ENCODE data around the gene FAM221A.
"Not testable (repeated sequence)": the region's sequence is repeated elsewhere in the genome, so short reads cannot be mapped to it uniquely, and the experiment has no call there.

The FAM221A gene

GRCh38 chr7:23715099-23715498 is 35.1 kb downstream of the FAM221A start:
- H3K9ac ChIP-seq (ENCODE audit: low read length), result no peak overlapping the region
- H3K9me3 ChIP-seq (ENCODE audit: insufficient read depth, low read length), result no peaks in the 10 kb centered on the region
- no peak overlapping the region for H3K4me2 ChIP-seq (ENCODE audit: low read depth, low read length, poor library complexity, severe bottlenecking)
- H4K20me1 ChIP-seq (ENCODE audit: low read depth, low read length), result no peaks in the 10 kb centered on the region
- H3K36me3 ChIP-seq (ENCODE audit: low read length), result no peaks in the 10 kb centered on the region
- no peaks in the 10 kb centered on the region for H3K79me2 ChIP-seq (ENCODE audit: insufficient read depth, low read length)
- no peak overlapping the region for H3K27ac ChIP-seq (ENCODE audit: low read depth, low read length)
- TF ChIP-seq EZH2phosphoT487 (conservative IDR thresholded peaks at IDR 0.05; ENCODE audit: low read length), result no peak
- TF ChIP-seq CTCF (IDR thresholded peaks at IDR 0.05; ENCODE audit: insufficient read depth, low read length, poor library complexity, severe bottlenecking), result no peak
- no peaks in the 10 kb centered on the region for H3F3A ChIP-seq (ENCODE audit: insufficient read depth)
- no peak overlapping the region for H2AFZ ChIP-seq (ENCODE audit: low read depth, low read length, severe bottlenecking)
- H3K4me3 ChIP-seq (ENCODE audit: insufficient read depth, low read length, poor library complexity, severe bottlenecking), result no peak overlapping the region
- no peaks in the 10 kb centered on the region for H3K9me2 ChIP-seq (replicated peaks; ENCODE audit: insufficient read depth, low read length)
- H3K27me3 ChIP-seq (ENCODE audit: low read length), result no peaks in the 10 kb centered on the region

GRCh38 chr7:23717788-23718187 is 37.8 kb downstream of the FAM221A start:
- H3K36me3 ChIP-seq (ENCODE audit: low read length), result no peaks in the 10 kb centered on the region
- H3K4me2 ChIP-seq (ENCODE audit: low read depth, low read length, poor library complexity, severe bottlenecking), result no peak overlapping the region
- no peak overlapping the region for H3K9ac ChIP-seq (ENCODE audit: low read length)
- H3K4me3 ChIP-seq (ENCODE audit: insufficient read depth, low read length, poor library complexity, severe bottlenecking), result no peak overlapping the region
- no peaks in the 10 kb centered on the region for H3F3A ChIP-seq (ENCODE audit: insufficient read depth)
- H3K9me3 ChIP-seq (ENCODE audit: insufficient read depth, low read length), result no peaks in the 10 kb centered on the region
- no peaks in the 10 kb centered on the region for H3K9me2 ChIP-seq (replicated peaks; ENCODE audit: insufficient read depth, low read length)
- H4K20me1 ChIP-seq (ENCODE audit: low read depth, low read length), result no peaks in the 10 kb centered on the region
- no peaks in the 10 kb centered on the region for H3K27me3 ChIP-seq (ENCODE audit: low read length)
- H2AFZ ChIP-seq (ENCODE audit: low read depth, low read length, severe bottlenecking), result no peak overlapping the region
- TF ChIP-seq EZH2phosphoT487 (conservative IDR thresholded peaks at IDR 0.05; ENCODE audit: low read length) (no peak), CTCF (IDR thresholded peaks at IDR 0.05; ENCODE audit: insufficient read depth, low read length, poor library complexity, severe bottlenecking) (no peak)
- H3K79me2 ChIP-seq (ENCODE audit: insufficient read depth, low read length), result no peaks in the 10 kb centered on the region
- no peak overlapping the region for H3K27ac ChIP-seq (ENCODE audit: low read depth, low read length)

GRCh38 chr7:23721456-23721855 is 41.5 kb downstream of the FAM221A start:
- Histone ChIP-seq H3K79me2 (ENCODE audit: insufficient read depth, low read length) (no peaks in the 10 kb centered on the region), H3K36me3 (ENCODE audit: low read length) (no peaks in the 10 kb centered on the region), H3F3A (ENCODE audit: insufficient read depth) (no peaks in the 10 kb centered on the region), H2AFZ (ENCODE audit: low read depth, low read length, severe bottlenecking) (no peak overlapping the region), H3K4me2 (ENCODE audit: low read depth, low read length, poor library complexity, severe bottlenecking) (no peak overlapping the region), H3K27me3 (ENCODE audit: low read length) (no peaks in the 10 kb centered on the region), H3K4me3 (ENCODE audit: insufficient read depth, low read length, poor library complexity, severe bottlenecking) (no peak overlapping the region), H3K9me3 (ENCODE audit: insufficient read depth, low read length) (no peaks in the 10 kb centered on the region), H4K20me1 (ENCODE audit: low read depth, low read length) (no peaks in the 10 kb centered on the region), H3K9me2 (replicated peaks; ENCODE audit: insufficient read depth, low read length) (no peaks in the 10 kb centered on the region), H3K9ac (ENCODE audit: low read length) (no peak overlapping the region), H3K27ac (ENCODE audit: low read depth, low read length) (no peak overlapping the region)
- no peak for TF ChIP-seq CTCF (IDR thresholded peaks at IDR 0.05; ENCODE audit: insufficient read depth, low read length, poor library complexity, severe bottlenecking)
- no peak for TF ChIP-seq EZH2phosphoT487 (conservative IDR thresholded peaks at IDR 0.05; ENCODE audit: low read length)

- not testable (repeated sequence) for H4K20me1 ChIP-seq (ENCODE audit: low read depth, low read length); H3K36me3 ChIP-seq (ENCODE audit: low read length); H3K27ac ChIP-seq (ENCODE audit: low read depth, low read length); H3K27me3 ChIP-seq (ENCODE audit: low read length); H3K9ac ChIP-seq (ENCODE audit: low read length); H3F3A ChIP-seq (ENCODE audit: insufficient read depth); H3K9me2 ChIP-seq (replicated peaks; ENCODE audit: insufficient read depth, low read length); H2AFZ ChIP-seq (ENCODE audit: low read depth, low read length, severe bottlenecking); H3K4me3 ChIP-seq (ENCODE audit: insufficient read depth, low read length, poor library complexity, severe bottlenecking); H3K9me3 ChIP-seq (ENCODE audit: insufficient read depth, low read length); H3K4me2 ChIP-seq (ENCODE audit: low read depth, low read length, poor library complexity, severe bottlenecking); H3K79me2 ChIP-seq (ENCODE audit: insufficient read depth, low read length)
These were observed 42.7 kb downstream of the FAM221A start for GRCh38 chr7:23722587-23723216.

- not testable (repeated sequence) for H3K9ac ChIP-seq (ENCODE audit: low read length); H3K4me2 ChIP-seq (ENCODE audit: low read depth, low read length, poor library complexity, severe bottlenecking); H3K4me3 ChIP-seq (ENCODE audit: insufficient read depth, low read length, poor library complexity, severe bottlenecking); H3K27ac ChIP-seq (ENCODE audit: low read depth, low read length); H2AFZ ChIP-seq (ENCODE audit: low read depth, low read length, severe bottlenecking); H3K79me2 ChIP-seq (ENCODE audit: insufficient read depth, low read length); H3K9me2 ChIP-seq (replicated peaks; ENCODE audit: insufficient read depth, low read length); H3K27me3 ChIP-seq (ENCODE audit: low read length); H3F3A ChIP-seq (ENCODE audit: insufficient read depth); H4K20me1 ChIP-seq (ENCODE audit: low read depth, low read length); H3K36me3 ChIP-seq (ENCODE audit: low read length); H3K9me3 ChIP-seq (ENCODE audit: insufficient read depth, low read length)
These were observed 44.1 kb downstream of the FAM221A start for GRCh38 chr7:23724113-23724512.
